Hematopoietic multipotent progenitor cell treated with erythropoietin and hydrocortisone succinate and interleukin-3 and kit ligand, for 15 days (in vitro differentiated cells): ENCODE data around the gene SLCO3A1.

Source experiments
- DNase-seq: peaks from one replicate; pipeline ENCODE4 v3.0.0-alpha.2; 2015; ENCODE audit warnings: low spot score

SLCO3A1 gene

DNA sequence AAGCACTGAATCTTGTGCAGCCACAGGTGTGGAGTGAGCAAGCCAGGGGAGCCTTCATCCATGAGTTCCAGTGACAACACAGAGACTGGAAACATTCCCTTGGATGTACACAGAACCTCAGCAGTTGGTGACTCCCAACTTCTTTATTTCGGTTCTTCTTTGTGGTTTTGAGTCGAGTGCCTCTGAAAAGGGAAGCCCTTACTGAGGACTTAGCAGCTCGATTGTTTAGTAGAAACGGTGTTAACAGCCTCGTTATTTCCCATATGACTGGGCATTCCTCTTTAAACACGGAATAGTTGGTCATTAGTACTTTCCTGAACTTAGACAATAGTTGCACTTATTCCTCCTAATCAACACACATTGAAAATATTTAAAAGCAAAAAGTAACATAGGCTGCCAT, 7.7 kb downstream of the SLCO3A1 start:
- no peak for DNase-seq

DNA sequence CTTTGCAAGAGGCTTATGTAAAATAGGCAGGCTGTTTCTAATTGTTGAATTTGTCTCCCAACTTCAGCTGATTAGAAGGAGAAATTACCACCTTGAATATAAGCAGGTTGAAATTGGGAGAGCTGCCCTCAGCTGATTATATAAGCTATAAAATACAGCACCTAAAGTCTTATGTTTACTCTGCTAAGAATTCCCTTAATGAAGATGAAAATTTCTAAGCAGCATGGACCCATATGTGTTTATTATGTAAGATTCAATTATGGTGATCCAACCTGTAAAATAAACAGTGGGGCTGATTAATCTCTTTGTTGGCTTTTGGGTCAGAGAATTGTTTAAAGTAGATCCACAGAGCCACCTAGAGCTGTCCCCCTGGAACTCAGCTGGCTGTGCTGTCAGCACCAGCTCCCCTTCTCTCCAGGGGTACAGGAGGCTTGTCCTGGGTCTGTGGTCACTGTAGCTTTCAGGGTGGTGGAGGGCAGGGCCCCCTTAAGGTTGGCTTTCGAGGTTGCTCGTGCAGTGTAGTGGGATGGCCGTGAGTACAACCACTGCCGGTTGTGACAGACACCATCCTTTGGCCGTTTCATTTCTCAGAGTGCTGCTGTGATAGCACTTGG, 9.5 kb downstream of the SLCO3A1 start:
- no peak for DNase-seq

DNA sequence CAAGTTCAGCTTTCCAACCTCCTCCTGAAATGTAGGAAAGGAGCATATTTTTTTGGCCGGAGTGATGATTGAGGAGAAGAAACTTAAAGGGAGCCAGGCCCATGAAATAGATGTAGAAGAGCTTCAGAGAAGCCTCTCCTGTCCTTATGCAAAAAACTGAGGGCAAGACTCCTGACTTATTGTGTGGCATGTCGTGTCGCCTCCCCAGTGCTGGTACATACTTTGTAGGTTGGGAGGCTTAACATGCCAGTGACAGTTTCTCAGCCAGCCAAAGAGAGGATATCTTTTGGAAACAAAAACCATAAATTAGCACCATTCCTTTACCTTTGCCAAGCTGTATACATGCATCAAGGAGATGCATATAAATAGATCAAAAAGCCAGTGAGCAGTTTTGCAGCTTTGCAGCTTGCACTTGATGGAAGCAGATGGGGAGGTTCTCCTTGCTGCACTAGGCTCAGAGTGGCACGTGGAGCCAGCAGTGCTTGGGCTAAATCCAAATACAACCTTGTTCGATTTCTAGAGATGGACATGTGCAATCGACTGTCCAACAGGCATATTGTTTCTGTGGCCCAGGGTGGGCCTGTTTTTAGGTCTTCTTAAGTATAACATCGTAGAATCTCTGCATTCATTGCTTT, 10.2 kb downstream of the SLCO3A1 start:
- DNase-seq, result no peak

DNA sequence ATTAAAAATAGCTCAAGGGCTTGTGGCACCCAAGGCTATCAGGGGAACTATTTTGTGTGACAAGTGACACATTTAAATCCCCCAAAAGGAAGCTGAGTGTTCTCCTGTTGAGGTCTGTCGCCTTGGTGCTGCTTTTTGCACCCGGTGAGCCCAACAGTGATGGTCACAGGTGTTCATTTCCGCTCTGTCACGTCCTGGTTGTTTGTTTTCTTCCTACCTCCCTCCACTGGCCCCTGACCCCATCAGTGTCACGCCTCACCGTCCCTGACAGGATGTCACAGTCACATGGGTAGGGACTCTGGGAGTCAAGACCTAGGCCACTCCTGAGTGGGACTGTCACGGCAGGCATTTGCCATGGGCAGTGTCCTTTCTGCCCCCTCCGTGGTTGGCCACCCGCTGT, 11.2 kb downstream of the SLCO3A1 start:
- no peak for DNase-seq

DNA sequence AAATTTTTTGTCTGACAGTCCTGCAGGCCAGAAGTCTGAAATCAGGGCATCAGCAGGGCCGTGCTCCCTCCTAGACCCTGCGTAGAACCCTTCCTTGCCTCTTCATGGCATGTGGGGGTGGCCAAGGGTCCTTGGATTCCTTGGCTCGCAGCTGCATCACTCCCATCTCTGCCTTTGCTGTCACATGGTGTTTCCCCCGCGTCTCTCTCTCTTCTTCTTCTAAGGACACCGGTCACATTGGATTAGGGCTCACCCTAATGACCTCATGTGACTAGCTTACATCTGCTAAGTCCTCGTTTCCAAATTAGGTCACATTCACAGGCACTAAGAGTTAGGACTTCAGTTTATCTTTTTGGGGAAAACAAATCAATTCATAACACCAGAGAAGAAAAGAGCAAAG, 12.0 kb downstream of the SLCO3A1 start:
- no peak for DNase-seq

DNA sequence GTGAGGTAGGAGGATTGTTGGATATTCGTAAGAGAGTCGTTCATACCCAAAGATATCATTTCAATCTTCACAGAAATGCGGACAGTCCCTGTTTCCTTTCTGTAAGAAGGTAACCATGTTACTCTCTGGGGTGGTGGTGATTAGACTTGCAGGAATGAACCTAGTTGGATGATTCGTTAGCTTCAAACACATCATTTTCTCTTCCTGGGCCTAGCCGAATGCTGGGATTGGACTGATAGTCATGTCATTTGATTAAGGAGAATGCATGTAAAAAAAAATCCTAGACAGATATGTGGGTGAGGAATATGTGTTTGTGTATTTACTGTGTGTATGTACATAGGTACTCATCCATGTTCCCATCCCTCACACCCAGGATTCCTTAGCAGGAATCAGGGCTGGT, 12.4 kb downstream of the SLCO3A1 start:
- no peak for DNase-seq

DNA sequence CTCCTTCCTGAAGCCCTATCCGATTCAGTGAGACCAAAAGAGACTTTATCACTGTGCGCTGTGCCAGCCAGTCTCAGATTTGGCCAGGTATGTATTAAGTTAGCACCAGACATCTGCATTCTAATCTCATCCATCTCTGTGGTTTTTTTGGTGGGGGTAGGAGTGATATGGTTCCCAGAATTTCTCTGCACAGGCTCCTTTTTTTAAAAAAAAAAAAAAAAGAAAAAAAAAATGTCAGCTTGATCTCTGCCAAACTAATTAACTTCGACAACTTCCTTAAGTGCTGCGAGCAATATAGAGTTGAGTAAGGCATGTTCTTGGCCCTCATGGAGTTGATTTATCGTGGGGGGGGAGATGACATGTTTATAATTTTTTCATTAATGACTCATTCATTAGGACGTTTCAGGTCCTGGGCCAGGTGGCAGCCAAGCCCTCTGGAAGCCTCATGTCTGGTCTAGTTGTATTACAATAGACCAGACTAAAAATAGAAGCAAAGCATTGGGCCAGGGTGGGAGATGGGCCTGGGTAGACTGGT, 12.9 kb downstream of the SLCO3A1 start:
- no peak for DNase-seq

DNA sequence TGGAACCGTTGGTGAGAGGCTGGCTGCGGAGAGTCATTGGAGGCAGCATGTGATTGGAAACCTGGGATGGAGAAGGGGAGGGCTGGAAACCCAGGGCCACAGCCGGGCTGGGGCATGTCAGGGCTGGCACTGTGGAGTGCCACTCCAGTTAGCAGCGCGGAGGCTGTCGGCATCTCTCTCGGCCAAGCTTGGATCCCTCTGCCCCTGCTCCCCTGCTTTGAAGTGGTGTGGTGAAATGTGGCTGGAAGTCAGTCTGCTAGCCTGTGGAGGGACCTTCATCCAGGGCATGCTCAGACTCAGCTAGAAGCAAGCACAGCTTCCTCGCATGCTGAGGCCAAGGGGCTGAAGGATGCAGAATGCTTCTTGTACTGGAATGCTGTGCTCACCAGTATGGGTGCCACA, 13.5 kb downstream of the SLCO3A1 start:
- no peak for DNase-seq

DNA sequence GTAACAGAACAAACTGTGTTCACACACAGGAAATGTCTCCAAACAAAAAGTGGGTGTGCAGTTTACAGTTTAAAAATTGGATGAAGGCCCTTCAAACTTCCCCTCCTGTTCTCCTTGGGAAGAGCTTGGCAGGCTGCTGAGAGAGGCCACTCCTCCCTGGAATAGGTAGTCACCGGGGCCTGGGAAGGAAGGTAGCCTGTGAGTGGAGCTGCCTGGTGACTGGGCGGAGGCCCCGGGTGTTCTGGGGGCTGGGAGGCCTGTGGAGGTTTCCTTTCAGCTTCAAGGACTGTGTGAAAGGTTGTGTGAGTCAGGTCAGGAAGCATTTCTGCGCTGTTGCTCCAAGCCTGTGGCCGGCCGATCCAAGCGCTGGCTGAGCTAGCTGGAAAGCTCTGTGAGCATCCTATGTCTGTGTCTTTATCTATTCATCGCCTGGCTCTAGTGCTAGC, 14.1 kb downstream of the SLCO3A1 start:
- DNase-seq, result no peak

DNA sequence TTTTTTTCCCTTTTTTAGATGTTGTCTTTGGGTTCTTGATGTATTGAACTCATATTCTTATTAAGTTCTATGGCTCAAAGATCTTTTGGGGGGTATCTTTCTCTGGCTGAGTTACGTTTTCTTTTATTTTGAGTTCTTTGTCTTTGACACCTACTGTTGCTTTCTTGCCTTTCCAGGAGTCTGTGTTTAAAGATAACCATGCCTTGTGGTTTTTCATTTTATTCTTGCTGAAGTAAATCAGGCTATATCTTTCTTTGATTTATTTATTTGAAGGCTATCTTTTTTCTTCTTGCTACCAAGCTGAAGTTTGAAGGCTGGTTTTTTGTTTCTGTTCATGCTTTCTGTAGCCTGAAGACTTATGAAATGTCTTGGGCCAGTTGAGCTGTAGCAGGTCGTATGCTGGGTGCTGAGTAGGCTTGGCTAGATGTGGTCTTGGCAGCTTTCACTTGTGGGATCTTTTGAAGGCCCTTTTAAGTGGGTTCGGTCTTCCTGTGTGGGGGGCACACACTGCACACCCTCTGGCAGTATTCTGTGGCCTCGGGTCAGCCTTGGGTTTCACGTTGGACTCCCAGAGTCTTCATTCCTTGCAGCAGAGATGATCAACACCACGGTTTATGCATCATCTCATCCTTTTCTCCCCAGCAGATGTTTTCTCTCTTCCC, 17.5 kb downstream of the SLCO3A1 start:
- no peak for DNase-seq

DNA sequence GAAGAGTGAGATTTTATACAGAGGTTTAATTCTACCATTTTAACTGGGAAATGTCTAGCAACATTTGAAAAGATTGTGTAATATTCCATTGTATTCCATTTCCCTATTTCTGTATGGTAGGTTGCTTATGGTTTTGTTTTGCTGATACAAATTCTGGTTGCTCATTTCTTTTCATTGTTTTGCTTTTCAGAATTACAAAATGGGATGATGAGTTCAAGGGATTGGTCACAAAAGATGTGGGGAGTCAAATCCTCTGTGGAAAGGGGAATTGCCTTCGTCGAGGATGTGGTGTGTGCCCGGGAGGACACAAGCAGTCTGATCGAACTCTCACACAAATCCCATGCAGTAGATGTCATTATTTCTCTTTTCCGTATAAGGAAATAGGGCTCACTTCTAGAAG, 18.3 kb downstream of the SLCO3A1 start:
- no peak for DNase-seq

DNA sequence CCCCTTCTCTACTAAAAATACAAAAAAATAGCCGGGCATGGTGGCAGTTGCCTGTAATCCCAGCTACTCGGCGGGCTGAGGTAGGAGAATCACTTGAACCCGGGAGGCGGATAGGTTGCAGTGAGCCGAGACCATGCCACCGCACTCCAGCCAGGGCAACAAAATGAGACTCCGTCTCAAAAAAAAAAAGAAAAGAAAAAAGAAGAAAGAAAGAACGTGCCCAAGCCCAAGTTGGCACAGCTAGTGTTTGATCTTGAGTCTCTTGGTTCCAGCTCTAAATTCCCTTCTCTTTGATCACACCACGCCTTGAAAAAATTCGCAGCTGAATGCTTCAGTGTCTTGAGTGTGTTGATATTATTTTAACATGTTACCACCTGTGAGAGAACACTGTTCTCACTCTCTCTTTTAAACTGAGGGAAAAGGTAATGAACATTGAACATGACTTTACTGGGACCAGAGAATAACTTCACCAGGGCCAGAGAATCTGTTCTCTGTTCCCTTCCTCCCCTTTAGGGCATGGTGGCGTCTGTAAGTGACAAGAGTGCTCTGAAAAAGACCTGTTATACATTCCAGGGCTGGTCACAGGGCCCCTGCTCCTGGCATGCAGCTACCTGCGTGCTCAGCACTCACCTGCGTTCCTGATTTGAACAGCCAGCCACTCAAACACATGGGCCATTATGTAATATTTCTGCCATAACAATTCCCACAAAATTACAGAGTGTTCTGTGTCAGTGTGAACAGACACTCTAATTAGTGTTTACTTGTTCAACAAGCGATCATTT, 19.0 kb downstream of the SLCO3A1 start:
- DNase-seq, result no peak

DNA sequence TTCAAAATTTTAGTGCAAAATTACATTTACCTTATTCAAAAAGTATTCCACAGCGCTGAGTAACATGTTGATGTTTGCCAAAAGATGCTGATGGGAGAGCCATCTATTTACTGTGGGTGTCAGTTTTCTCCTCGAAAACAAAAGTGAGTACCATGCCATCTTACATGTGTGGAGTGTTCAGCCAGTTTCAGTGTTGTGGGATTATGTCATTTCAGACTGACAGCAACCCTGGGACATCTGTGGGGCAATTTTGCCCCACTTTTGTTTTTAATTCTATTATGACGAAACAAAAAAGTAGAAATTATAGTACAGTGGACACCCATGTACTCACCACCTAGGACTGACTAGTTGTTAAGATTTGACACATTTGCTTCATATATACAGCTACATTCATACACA, 19.6 kb downstream of the SLCO3A1 start:
- no peak for DNase-seq

DNA sequence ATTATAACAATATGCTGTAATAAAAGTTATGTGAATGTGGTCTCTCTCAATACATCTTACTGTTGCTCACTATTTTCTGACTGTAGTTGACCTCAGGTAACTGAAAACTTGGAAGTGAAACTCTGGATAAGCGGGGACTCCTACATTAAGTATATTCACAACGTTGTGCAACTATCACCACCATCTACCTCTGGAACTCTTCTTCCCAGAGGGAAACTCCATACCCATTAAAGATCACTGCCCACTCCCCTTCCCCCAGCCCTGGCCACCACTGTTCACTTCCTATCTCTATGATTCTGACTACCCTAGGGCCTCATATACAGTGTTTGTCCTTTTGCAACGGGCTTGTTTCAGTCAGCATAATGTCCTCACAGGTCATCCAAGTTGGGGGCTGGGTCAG, 20.7 kb downstream of the SLCO3A1 start:
- DNase-seq, result no peak

DNA sequence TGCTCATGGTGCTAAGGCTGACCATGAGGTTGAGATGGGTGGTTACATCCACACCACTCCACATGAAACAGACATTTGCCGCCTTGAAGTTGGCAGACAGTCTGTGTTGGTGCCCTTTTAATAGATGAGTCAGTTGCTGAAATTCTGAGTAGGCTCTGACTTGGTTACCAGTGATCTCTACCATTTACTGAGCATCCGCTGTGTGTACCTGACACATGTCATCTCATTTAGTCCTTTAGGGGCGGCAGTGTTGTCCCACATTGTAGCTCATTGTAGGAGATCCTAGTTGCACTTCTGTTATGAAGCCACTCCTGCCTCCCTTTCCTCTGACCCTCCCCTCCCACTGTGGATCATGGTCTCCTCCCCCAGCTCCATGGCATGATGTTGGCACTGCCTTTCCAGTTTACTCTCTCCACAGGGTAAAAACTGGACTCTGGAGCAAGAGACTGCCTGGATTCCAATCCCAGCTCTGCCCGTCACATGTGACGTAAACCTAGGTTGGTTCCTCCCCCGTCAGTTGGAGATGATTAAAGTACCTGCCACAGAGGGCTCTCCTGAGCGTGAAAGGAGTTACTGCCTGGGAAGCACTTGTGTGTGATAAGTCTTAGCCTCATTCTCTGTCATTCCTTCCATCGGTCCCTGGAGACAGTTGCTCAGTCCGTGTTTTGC, 21.6 kb downstream of the SLCO3A1 start:
- no peak for DNase-seq

DNA sequence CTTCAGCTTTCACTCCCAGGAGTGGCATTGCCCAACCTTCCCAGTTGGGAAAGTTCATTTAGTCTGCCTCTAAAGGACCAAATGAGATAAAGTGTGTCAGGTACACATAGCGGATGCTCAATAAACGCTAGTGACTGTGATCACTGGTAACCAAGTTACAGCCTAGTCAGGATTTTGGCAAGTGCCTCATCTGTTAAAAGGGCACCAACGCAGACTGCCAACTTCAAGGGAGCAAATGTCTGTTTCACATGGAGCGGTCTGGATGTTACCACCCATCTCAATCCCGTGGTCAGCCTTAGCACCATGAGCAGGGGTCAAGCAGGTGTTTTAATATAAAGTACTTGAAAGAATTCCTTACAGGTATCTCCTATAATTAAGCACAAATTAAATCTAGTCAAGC, 22.7 kb downstream of the SLCO3A1 start:
- no peak for DNase-seq

DNA sequence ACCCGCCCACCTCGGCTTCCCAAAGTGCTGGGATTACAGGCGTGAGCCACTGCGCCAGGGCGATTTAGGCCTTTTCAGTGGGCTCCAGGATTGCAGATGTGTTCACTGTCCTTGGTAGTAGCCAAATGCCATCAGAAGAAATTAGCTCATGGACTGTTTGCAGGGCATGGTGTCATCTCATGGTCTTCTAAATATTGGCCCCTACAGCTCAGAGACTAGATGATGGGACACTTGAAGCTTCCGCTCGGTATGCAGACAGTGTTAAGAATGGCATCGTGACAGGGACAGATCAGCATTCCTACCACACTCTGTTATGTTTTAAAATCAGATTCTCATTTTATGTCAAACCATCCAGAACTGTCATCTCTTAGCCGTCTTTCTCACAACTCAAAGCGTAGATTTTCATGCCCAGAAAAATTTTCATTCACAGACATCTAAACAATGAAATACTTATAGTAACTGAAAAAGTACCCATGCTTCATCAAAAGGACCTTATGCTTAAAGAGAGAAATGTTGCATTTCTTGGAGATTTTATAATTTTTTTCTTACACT, 24.9 kb downstream of the SLCO3A1 start:
- DNase-seq, result no peak

DNA sequence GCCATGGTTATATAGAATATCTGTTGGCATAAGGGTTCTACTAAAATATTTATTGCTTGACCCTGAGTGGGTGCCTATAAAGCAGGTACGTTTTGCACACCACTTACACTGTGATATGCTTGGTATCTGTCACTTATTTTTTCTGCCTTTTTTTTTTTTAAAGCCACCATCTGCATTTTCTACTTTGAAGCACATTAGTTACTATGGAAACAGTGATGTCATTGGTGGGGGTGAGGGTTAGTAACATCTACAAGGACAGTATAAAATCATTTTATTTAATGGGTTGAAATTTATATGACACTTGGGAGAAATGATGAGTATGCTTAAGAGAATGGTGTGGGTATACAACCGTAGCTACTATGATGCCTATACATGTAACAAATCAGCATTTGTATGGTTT, 25.6 kb downstream of the SLCO3A1 start:
- DNase-seq, result no peak

DNA sequence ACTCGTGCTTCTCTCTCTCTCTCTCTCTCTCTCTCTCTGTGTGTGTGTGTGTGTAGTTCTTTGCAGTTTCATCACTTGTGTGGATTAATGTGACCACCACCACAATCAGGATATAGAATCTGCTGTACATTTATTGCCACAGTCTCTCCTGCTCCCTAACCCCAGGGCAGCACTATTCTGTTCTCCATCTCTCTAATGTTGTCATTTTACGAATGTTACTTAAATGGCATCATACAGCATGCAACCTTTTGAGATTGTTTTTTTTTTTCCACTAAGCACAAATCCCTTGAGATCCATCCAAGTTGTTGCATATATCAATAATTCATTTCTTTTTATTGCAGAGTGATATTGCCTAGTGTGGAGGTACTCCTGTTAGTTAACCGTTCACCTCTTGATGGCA, 26.9 kb downstream of the SLCO3A1 start:
- DNase-seq, result no peak

DNA sequence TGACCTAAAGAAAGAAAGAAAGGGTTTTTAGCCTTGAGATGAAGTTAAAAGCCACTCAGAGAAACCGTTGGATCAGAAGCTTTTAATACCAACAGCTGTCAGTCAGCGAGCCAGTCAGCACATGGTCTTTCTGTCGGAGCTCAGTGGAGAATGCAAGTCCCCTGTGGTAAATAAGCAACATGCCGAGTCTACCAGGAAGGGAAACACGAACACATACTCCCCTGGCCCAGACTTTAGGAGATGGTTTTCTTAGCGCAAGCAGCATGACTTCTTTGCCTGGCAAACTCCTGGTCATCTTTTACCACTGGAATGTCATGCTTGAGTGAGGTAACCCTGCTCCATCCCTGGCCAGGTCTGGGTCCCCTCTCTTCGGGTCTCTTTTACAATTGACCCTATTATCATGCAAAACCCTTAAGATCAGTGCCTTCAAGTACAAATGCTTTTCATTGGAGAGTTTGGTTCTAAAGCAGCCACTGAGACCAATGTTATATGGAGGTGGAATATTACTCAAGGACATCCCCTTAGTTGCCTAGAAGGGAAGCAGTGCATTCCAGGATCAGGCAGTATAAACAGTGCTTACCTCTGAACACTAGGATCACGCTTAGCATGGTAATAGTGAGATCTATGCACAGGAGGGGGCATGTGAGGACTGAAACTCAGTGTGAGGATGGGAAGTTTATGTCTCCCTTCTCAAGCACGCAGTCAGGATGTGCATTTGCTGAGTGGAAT, 28.2 kb downstream of the SLCO3A1 start:
- no peak for DNase-seq
